ENCODE measurements around the gene NRXN3. TPM values are rescaled to one million over a fixed set of nuclear protein-coding genes. Genes with fewer than 3 reads are reported as not detected.
"Not testable (repeated sequence)": the region's sequence is repeated elsewhere in the genome, so short reads cannot be mapped to it uniquely, and the experiment has no call there.

The NRXN3 gene
- total and polyA plus RNA-seq, 3 experiments from 2014 or later: not detected

GRCh38 chr14:79098324-79098723, 928.2 kb downstream of the NRXN3 start:
- no peak overlapping the region for H3K27ac ChIP-seq (ENCODE audit: low read depth, low read length)
- no peaks in the 10 kb centered on the region for H3K36me3 ChIP-seq (ENCODE audit: insufficient read depth, low read length)
- ChIA-PET CTCF (no interaction called here), POLR2A (no interaction called here)
- no peak overlapping the region for H3K4me3 ChIP-seq (ENCODE audit: low read length)
- Mint-ChIP-seq H3K36me3 (no peaks in the 10 kb centered on the region), H3K4me3 (no peak overlapping the region), H3K27ac (no peak overlapping the region), H3K27me3 (peaks cover 0 to 2% of the 10 kb centered on the region in 2 donors), H3K4me1 (no peaks in the 10 kb centered on the region), H3K9me3 (peaks cover 0 to 9% (median 5%) of the 10 kb centered on the region in 5 donors)
- H3K4me1 ChIP-seq (ENCODE audit: insufficient read depth, low read length): no peaks in the 10 kb centered on the region
- no peaks in the 10 kb centered on the region for H3K9me3 ChIP-seq (ENCODE audit: low read length)
- DNase-seq: no peak
- H3K27me3 ChIP-seq (ENCODE audit: insufficient read depth, low read length, poor library complexity, severe bottlenecking): no peaks in the 10 kb centered on the region

- H3K9me3 Mint-ChIP-seq: peaks cover 0 to 10% (median 7%) of the 10 kb centered on the region in 5 donors
- CTCF ChIA-PET: no interaction called here
- DNase-seq: no peak
- POLR2A ChIA-PET: no interaction called here
- Histone ChIP-seq H3K4me3 (ENCODE audit: low read length) (no peak overlapping the region), H3K4me1 (ENCODE audit: insufficient read depth, low read length) (no peaks in the 10 kb centered on the region), H3K9me3 (ENCODE audit: low read length) (no peaks in the 10 kb centered on the region), H3K27ac (ENCODE audit: low read depth, low read length) (no peak overlapping the region), H3K27me3 (ENCODE audit: insufficient read depth, low read length, poor library complexity, severe bottlenecking) (no peaks in the 10 kb centered on the region), H3K36me3 (ENCODE audit: insufficient read depth, low read length) (no peaks in the 10 kb centered on the region)
- no peak overlapping the region for H3K4me3 Mint-ChIP-seq
- no peak overlapping the region for H3K27ac Mint-ChIP-seq
- peaks cover 0 to 2% of the 10 kb centered on the region in 2 donors for H3K27me3 Mint-ChIP-seq
- no peaks in the 10 kb centered on the region for H3K4me1 Mint-ChIP-seq
- H3K36me3 Mint-ChIP-seq: no peaks in the 10 kb centered on the region
Measured at GRCh38 chr14:79100578-79100977, 930.4 kb downstream of the NRXN3 start.

GRCh38 chr14:79101388-79101787, 931.2 kb downstream of the NRXN3 start:
- Histone ChIP-seq H3K27me3 (ENCODE audit: insufficient read depth, low read length, poor library complexity, severe bottlenecking) (no peaks in the 10 kb centered on the region), H3K4me3 (ENCODE audit: low read length) (no peak overlapping the region), H3K27ac (ENCODE audit: low read depth, low read length) (no peak overlapping the region), H3K9me3 (ENCODE audit: low read length) (no peaks in the 10 kb centered on the region), H3K36me3 (ENCODE audit: insufficient read depth, low read length) (no peaks in the 10 kb centered on the region), H3K4me1 (ENCODE audit: insufficient read depth, low read length) (no peaks in the 10 kb centered on the region)
- H3K4me1 Mint-ChIP-seq: no peaks in the 10 kb centered on the region
- no peak overlapping the region for H3K4me3 Mint-ChIP-seq
- no peak for DNase-seq
- peaks cover 0 to 2% of the 10 kb centered on the region in 2 donors for H3K27me3 Mint-ChIP-seq
- H3K27ac Mint-ChIP-seq: no peak overlapping the region
- ChIA-PET POLR2A (no interaction called here), CTCF (no interaction called here)
- H3K9me3 Mint-ChIP-seq: peaks cover 0 to 10% (median 7%) of the 10 kb centered on the region in 5 donors
- H3K36me3 Mint-ChIP-seq: no peaks in the 10 kb centered on the region

- ChIA-PET POLR2A (no interaction called here), CTCF (no interaction called here)
- Histone ChIP-seq H3K4me3 (ENCODE audit: low read length) (no peak overlapping the region), H3K36me3 (ENCODE audit: insufficient read depth, low read length) (no peaks in the 10 kb centered on the region), H3K9me3 (ENCODE audit: low read length) (no peaks in the 10 kb centered on the region), H3K27ac (ENCODE audit: low read depth, low read length) (no peak overlapping the region), H3K27me3 (ENCODE audit: insufficient read depth, low read length, poor library complexity, severe bottlenecking) (no peaks in the 10 kb centered on the region), H3K4me1 (ENCODE audit: insufficient read depth, low read length) (no peaks in the 10 kb centered on the region)
- Mint-ChIP-seq H3K27ac (no peak overlapping the region), H3K9me3 (peaks cover 0 to 11% (median 4%) of the 10 kb centered on the region in 5 donors), H3K4me1 (no peaks in the 10 kb centered on the region), H3K4me3 (no peak overlapping the region), H3K36me3 (no peaks in the 10 kb centered on the region), H3K27me3 (peaks cover 0 to 2% of the 10 kb centered on the region in 2 donors)
- DNase-seq: no peak
Measured at GRCh38 chr14:79103764-79104163, 933.6 kb downstream of the NRXN3 start.

GRCh38 chr14:79110564-79110963, 940.4 kb downstream of the NRXN3 start:
- H3K27ac Mint-ChIP-seq; POLR2A ChIA-PET; H3K36me3 ChIP-seq (ENCODE audit: insufficient read depth, low read length); H3K9me3 ChIP-seq (ENCODE audit: low read length); H3K4me3 Mint-ChIP-seq; H3K27ac ChIP-seq (ENCODE audit: low read depth, low read length); H3K27me3 Mint-ChIP-seq; H3K36me3 Mint-ChIP-seq; H3K4me1 Mint-ChIP-seq; H3K27me3 ChIP-seq (ENCODE audit: insufficient read depth, low read length, poor library complexity, severe bottlenecking); CTCF ChIA-PET; DNase-seq; H3K9me3 Mint-ChIP-seq; H3K4me1 ChIP-seq (ENCODE audit: insufficient read depth, low read length); H3K4me3 ChIP-seq (ENCODE audit: low read length): not testable (repeated sequence)

GRCh38 chr14:79111987-79112501, 941.9 kb downstream of the NRXN3 start:
- H3K27ac ChIP-seq (ENCODE audit: low read depth, low read length): no peak overlapping the region
- H3K36me3 ChIP-seq (ENCODE audit: insufficient read depth, low read length): no peaks in the 10 kb centered on the region
- ChIA-PET POLR2A (no interaction called here), CTCF (no interaction called here)
- Mint-ChIP-seq H3K4me1 (no peaks in the 10 kb centered on the region), H3K36me3 (no peaks in the 10 kb centered on the region), H3K9me3 (peaks cover 0 to 17% (median 5%) of the 10 kb centered on the region in 5 donors), H3K27ac (no peak overlapping the region), H3K27me3 (no peaks in the 10 kb centered on the region), H3K4me3 (no peak overlapping the region)
- H3K4me3 ChIP-seq (ENCODE audit: low read length): no peak overlapping the region
- no peak for DNase-seq
- no peaks in the 10 kb centered on the region for H3K9me3 ChIP-seq (ENCODE audit: low read length)
- no peaks in the 10 kb centered on the region for H3K27me3 ChIP-seq (ENCODE audit: insufficient read depth, low read length, poor library complexity, severe bottlenecking)
- H3K4me1 ChIP-seq (ENCODE audit: insufficient read depth, low read length): no peaks in the 10 kb centered on the region

- H3K27ac Mint-ChIP-seq: no peak overlapping the region
- Histone ChIP-seq H3K27me3 (ENCODE audit: insufficient read depth, low read length, poor library complexity, severe bottlenecking) (no peaks in the 10 kb centered on the region), H3K9me3 (ENCODE audit: low read length) (no peaks in the 10 kb centered on the region), H3K27ac (ENCODE audit: low read depth, low read length) (no peak overlapping the region), H3K36me3 (ENCODE audit: insufficient read depth, low read length) (no peaks in the 10 kb centered on the region), H3K4me1 (ENCODE audit: insufficient read depth, low read length) (no peaks in the 10 kb centered on the region), H3K4me3 (ENCODE audit: low read length) (no peak overlapping the region)
- H3K4me3 Mint-ChIP-seq: no peak overlapping the region
- H3K27me3 Mint-ChIP-seq: no peaks in the 10 kb centered on the region
- no peak for DNase-seq
- H3K36me3 Mint-ChIP-seq: no peaks in the 10 kb centered on the region
- POLR2A ChIA-PET: no interaction called here
- no peaks in the 10 kb centered on the region for H3K4me1 Mint-ChIP-seq
- H3K9me3 Mint-ChIP-seq: peaks cover 0 to 15% (median 5%) of the 10 kb centered on the region in 5 donors
- CTCF ChIA-PET: no interaction called here
Measured at GRCh38 chr14:79117561-79117960, 947.4 kb downstream of the NRXN3 start.

- H3K27ac Mint-ChIP-seq: no peak overlapping the region
Measured at GRCh38 chr14:79118291-79118690, 948.1 kb downstream of the NRXN3 start.

GRCh38 chr14:79134361-79134760, 964.2 kb downstream of the NRXN3 start:
- Mint-ChIP-seq H3K4me1 (no peaks in the 10 kb centered on the region), H3K36me3 (no peaks in the 10 kb centered on the region), H3K27ac (no peak overlapping the region), H3K9me3 (peaks cover 0 to 5% (median 2%) of the 10 kb centered on the region in 5 donors), H3K27me3 (no peaks in the 10 kb centered on the region), H3K4me3 (no peak overlapping the region)
- Histone ChIP-seq H3K4me3 (ENCODE audit: low read length) (no peak overlapping the region), H3K4me1 (ENCODE audit: insufficient read depth, low read length) (no peaks in the 10 kb centered on the region), H3K27me3 (ENCODE audit: insufficient read depth, low read length, poor library complexity, severe bottlenecking) (no peaks in the 10 kb centered on the region), H3K27ac (ENCODE audit: low read depth, low read length) (no peak overlapping the region), H3K9me3 (ENCODE audit: low read length) (no peaks in the 10 kb centered on the region), H3K36me3 (ENCODE audit: insufficient read depth, low read length) (no peaks in the 10 kb centered on the region)
- ChIA-PET POLR2A (no interaction called here), CTCF (no interaction called here)
- DNase-seq: no peak

More at GRCh38 chr14:79118291-79118690, 948.1 kb downstream of the NRXN3 start:
- no peaks in the 10 kb centered on the region for H3K4me1 Mint-ChIP-seq
- H3K4me3 ChIP-seq (ENCODE audit: low read length): no peak overlapping the region
- ChIA-PET CTCF (no interaction called here), POLR2A (no interaction called here)
- H3K27me3 Mint-ChIP-seq: no peaks in the 10 kb centered on the region
- no peaks in the 10 kb centered on the region for H3K36me3 Mint-ChIP-seq
- no peak for DNase-seq
- H3K9me3 Mint-ChIP-seq: peaks cover 0 to 15% (median 5%) of the 10 kb centered on the region in 5 donors
- no peaks in the 10 kb centered on the region for H3K36me3 ChIP-seq (ENCODE audit: insufficient read depth, low read length)
- H3K27ac ChIP-seq (ENCODE audit: low read depth, low read length): no peak overlapping the region
- no peak overlapping the region for H3K4me3 Mint-ChIP-seq
- H3K9me3 ChIP-seq (ENCODE audit: low read length): no peaks in the 10 kb centered on the region
- H3K4me1 ChIP-seq (ENCODE audit: insufficient read depth, low read length): no peaks in the 10 kb centered on the region
- H3K27me3 ChIP-seq (ENCODE audit: insufficient read depth, low read length, poor library complexity, severe bottlenecking): no peaks in the 10 kb centered on the region

Data from CD8-positive, alpha-beta memory T cell (primary cell).